ENCODE measurements around the gene C2CD4D. TPM values are rescaled to one million over a fixed set of nuclear protein-coding genes. Genes with fewer than 3 reads are reported as not detected.

The C2CD4D gene
- total RNA-seq, 1 donor from 2014 or later, result not detected

- TF ChIP-seq CTCF (IDR thresholded peaks at IDR 0.05; ENCODE audit: insufficient read depth, low read length, severe bottlenecking), result no peak
- no peak for DNase-seq (ENCODE audit: low read depth)
- H3K4me3 ChIP-seq (ENCODE audit: low read depth, low read length), result no peak overlapping the region
- H3K27me3 ChIP-seq (ENCODE audit: control insufficient read depth, insufficient read depth, low read length), result no peaks in the 10 kb centered on the region
- no peaks in the 10 kb centered on the region for H3K36me3 ChIP-seq (ENCODE audit: control insufficient read depth, insufficient read depth, low read length)
- FAIRE-seq, result no peak
Measured at GRCh38 chr1:151847867-151848596, 8.4 kb upstream of the C2CD4D start.

DNA sequence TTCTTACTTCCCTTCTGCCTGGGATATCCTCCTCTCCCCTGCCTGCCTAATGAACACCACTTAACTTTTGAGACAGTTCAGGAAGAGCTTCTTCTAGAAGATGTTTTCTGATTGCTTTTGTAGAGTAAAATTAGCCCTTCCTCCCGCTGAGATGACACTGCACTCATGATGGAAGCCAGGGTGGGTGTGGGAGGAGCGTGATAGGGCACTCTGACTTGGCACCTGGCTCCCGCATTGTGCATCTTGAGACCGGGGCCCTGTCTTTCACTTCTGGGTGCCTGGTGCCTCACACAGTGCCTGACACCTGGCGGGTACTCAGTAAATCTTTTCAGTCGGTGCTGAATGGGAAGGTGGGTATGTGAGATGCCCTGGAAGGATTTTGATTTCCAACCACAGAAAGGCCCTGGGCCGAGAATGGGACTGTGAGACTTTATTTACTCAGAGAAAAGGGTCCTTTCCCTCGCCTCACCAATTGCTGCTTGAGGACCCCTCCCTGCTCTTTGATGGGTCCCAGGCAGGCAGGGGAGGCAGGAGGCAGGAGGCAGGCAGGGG lies 7.1 kb upstream of the C2CD4D start:
- DNase-seq (ENCODE audit: low read depth), result no peak
- H3K36me3 ChIP-seq (ENCODE audit: control insufficient read depth, insufficient read depth, low read length), result no peaks in the 10 kb centered on the region
- no peak for TF ChIP-seq CTCF (IDR thresholded peaks at IDR 0.05; ENCODE audit: insufficient read depth, low read length, severe bottlenecking)
- no peaks in the 10 kb centered on the region for H3K27me3 ChIP-seq (ENCODE audit: control insufficient read depth, insufficient read depth, low read length)
- H3K4me3 ChIP-seq (ENCODE audit: low read depth, low read length), result no peak overlapping the region
- FAIRE-seq, result no peak

DNA sequence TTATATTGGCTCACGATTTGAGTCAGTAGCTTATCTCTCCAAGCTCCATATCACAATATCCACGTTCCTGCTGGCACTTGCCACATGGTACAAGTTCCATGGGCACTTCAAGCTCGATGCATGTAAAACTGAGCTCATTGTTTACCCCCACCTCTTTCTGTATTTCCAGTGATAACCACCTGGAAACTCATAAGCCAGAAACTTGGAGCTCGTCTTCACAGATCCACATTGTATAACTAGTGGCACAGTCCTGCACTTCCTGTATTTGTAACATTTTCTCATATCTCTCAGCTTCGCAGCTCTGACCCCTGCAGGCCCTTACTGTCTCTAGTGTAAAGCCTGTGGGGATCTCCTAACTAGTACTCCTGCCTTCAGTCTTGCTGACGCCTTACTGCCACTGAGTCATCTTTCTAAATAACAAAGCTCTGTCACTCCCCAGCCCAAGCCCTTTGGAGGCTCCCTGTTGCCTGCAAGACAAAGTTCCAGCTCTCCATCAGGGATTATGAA lies 6.5 kb upstream of the C2CD4D start:
- Histone ChIP-seq H3K27me3 (ENCODE audit: control insufficient read depth, insufficient read depth, low read length) (no peaks in the 10 kb centered on the region), H3K36me3 (ENCODE audit: control insufficient read depth, insufficient read depth, low read length) (no peaks in the 10 kb centered on the region), H3K4me3 (ENCODE audit: low read depth, low read length) (no peak overlapping the region)
- FAIRE-seq (no peak), DNase-seq (ENCODE audit: low read depth) (peak; percentile 83)
- TF ChIP-seq CTCF (IDR thresholded peaks at IDR 0.05; ENCODE audit: insufficient read depth, low read length, severe bottlenecking), result peak; percentile 18

- H3K27me3 ChIP-seq (ENCODE audit: control insufficient read depth, insufficient read depth, low read length), result no peaks in the 10 kb centered on the region
- TF ChIP-seq CTCF (IDR thresholded peaks at IDR 0.05; ENCODE audit: insufficient read depth, low read length, severe bottlenecking), result no peak
- FAIRE-seq, result no peak
Measured at GRCh38 chr1:151843398-151843797, 3.8 kb upstream of the C2CD4D start.

DNA sequence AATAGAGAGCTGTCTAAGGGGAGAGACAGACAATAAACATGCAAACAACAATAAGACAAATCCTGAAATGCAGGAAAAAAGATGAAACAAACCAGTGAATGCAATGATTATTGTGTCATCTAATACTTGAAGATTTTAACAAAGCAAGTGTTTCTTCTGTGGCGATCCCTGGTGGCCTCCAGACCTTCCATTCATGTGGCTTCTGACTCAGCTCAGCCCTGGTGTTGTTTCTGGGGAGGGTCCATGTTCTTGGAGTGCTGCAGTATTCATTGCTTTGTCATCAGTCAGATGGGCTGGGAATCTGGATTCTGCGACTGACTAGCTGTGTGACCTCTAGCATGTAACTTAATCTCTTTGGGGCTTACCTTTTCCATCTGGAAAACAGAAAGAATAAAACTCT lies 1.5 kb upstream of the C2CD4D start:
- no peak for FAIRE-seq
- Histone ChIP-seq H3K27me3 (ENCODE audit: control insufficient read depth, insufficient read depth, low read length) (no peaks in the 10 kb centered on the region), H3K36me3 (ENCODE audit: control insufficient read depth, insufficient read depth, low read length) (no peaks in the 10 kb centered on the region), H3K4me3 (ENCODE audit: low read depth, low read length) (no peak overlapping the region)
- DNase-seq (ENCODE audit: low read depth), result peak; percentile 62
- no peak for TF ChIP-seq CTCF (IDR thresholded peaks at IDR 0.05; ENCODE audit: insufficient read depth, low read length, severe bottlenecking)

More at GRCh38 chr1:151843398-151843797, 3.8 kb upstream of the C2CD4D start:
- Histone ChIP-seq H3K36me3 (ENCODE audit: control insufficient read depth, insufficient read depth, low read length) (no peaks in the 10 kb centered on the region), H3K4me3 (ENCODE audit: low read depth, low read length) (no peak overlapping the region)
- DNase-seq (ENCODE audit: low read depth), result no peak

All from bronchial epithelial cell (primary cell).